H9 (cell line): ENCODE results near the gene TMEM9. TPM values are rescaled to one million over a fixed set of nuclear protein-coding genes. Genes with fewer than 3 reads are reported as not detected.

Experiments
- DNase-seq: peaks from one replicate; pipeline ENCODE4 v3.0.0-alpha.2; 2017
- H2AFZ ChIP-seq: one replicate; pipeline ENCODE4 v1.6.1; 2013; ENCODE audit warnings: mild to moderate bottlenecking, low read length, control low read depth, moderate library complexity
- H2AK5ac ChIP-seq: 2 replicates; pipeline ENCODE4 v1.6.1; 2013; ENCODE audit warnings: low read length, control low read depth, mixed read lengths; ENCODE audit not compliant: insufficient read length
- H2BK120ac ChIP-seq: one replicate; pipeline ENCODE4 v1.6.1; 2013; ENCODE audit warnings: low read depth, mild to moderate bottlenecking, low read length, control low read depth, inconsistent platforms; ENCODE audit not compliant: poor library complexity, severe bottlenecking
- H2BK12ac ChIP-seq: 2 replicates; pipeline ENCODE4 v1.6.1; 2013; ENCODE audit warnings: low read length, control low read depth, mixed read lengths, low read depth; ENCODE audit not compliant: insufficient read length
- H2BK15ac ChIP-seq: 2 replicates; pipeline ENCODE4 v1.6.1; 2013; ENCODE audit warnings: low read depth, low read length, control low read depth
- H2BK20ac ChIP-seq: one replicate; pipeline ENCODE4 v1.6.1; 2013; ENCODE audit warnings: low read depth, mild to moderate bottlenecking, low read length, control low read depth, inconsistent platforms; ENCODE audit not compliant: poor library complexity, severe bottlenecking
- H2BK5ac ChIP-seq: 2 replicates; pipeline ENCODE4 v1.6.1; 2013; ENCODE audit warnings: low read length, control low read depth, mixed read lengths; ENCODE audit not compliant: insufficient read length
- H3K14ac ChIP-seq: 2 replicates; pipeline ENCODE4 v1.6.1; 2013; ENCODE audit warnings: low read length, control low read depth; ENCODE audit not compliant: insufficient read depth
- H3K18ac ChIP-seq: 2 replicates; pipeline ENCODE4 v1.6.1; 2013; ENCODE audit warnings: low read depth, mild to moderate bottlenecking, mixed read lengths, low read length, control low read depth; ENCODE audit not compliant: insufficient read length
- H3K23ac ChIP-seq: 2 replicates; pipeline ENCODE4 v1.6.1; 2013; ENCODE audit warnings: low read length, control low read depth, mixed read lengths, low read depth; ENCODE audit not compliant: insufficient read length
- H3K23me2 ChIP-seq: 2 replicates; pipeline ENCODE4 v1.6.1; 2013; ENCODE audit warnings: low read depth, mild to moderate bottlenecking, mixed read lengths, low read length, control low read depth; ENCODE audit not compliant: insufficient read length, poor library complexity, severe bottlenecking
- H3K27ac ChIP-seq: 2 replicates; pipeline ENCODE4 v1.5.1; 2013; ENCODE audit warnings: low read length, control low read depth, mixed read lengths, low read depth; ENCODE audit not compliant: insufficient read length
- H3K27me3 ChIP-seq: 2 replicates; pipeline ENCODE4 v1.6.1; 2013; ENCODE audit warnings: low read length, control low read depth, inconsistent platforms; ENCODE audit not compliant: insufficient read depth
- H3K4ac ChIP-seq: 2 replicates; pipeline ENCODE4 v1.6.1; 2013; ENCODE audit warnings: low read depth, mild to moderate bottlenecking, control low read depth, inconsistent platforms, low read length, moderate library complexity
- H3K4me1 ChIP-seq: 2 replicates; pipeline ENCODE4 v1.6.1; 2013; ENCODE audit warnings: low read length, control low read depth, inconsistent platforms; ENCODE audit not compliant: insufficient read depth
- H3K4me2 ChIP-seq: 2 replicates; pipeline ENCODE4 v1.6.1; 2013; ENCODE audit warnings: low read length, control low read depth, mixed read lengths; ENCODE audit not compliant: insufficient read length, insufficient read depth
- H3K56ac ChIP-seq: 2 replicates; pipeline ENCODE4 v1.6.1; 2013; ENCODE audit warnings: low read depth, mild to moderate bottlenecking, mixed read lengths, low read length, control low read depth; ENCODE audit not compliant: insufficient read length
- H3K79me1 ChIP-seq: 2 replicates; pipeline ENCODE4 v1.6.1; 2013; ENCODE audit warnings: low read depth, mild to moderate bottlenecking, moderate library complexity, low read length, control low read depth, inconsistent platforms; ENCODE audit not compliant: insufficient read depth, poor library complexity, severe bottlenecking
- H3K79me2 ChIP-seq: 2 replicates; pipeline ENCODE4 v1.6.1; 2013; ENCODE audit warnings: low read length, control low read depth, inconsistent platforms; ENCODE audit not compliant: insufficient read depth
- H3K9ac ChIP-seq: 2 replicates; pipeline ENCODE4 v1.6.1; 2013; ENCODE audit warnings: low read length, control low read depth, mixed read lengths; ENCODE audit not compliant: insufficient read length; ENCODE audit errors: extremely low read depth
- H3K9me3 ChIP-seq: one replicate; pipeline ENCODE4 v1.6.1; 2013; ENCODE audit warnings: low read depth, low read length, inconsistent platforms; ENCODE audit not compliant: control insufficient read depth
- H3T11ph ChIP-seq: one replicate; pipeline ENCODE4 v1.6.1; 2013; ENCODE audit warnings: mild to moderate bottlenecking, low read length, control low read depth, inconsistent platforms
- H4K20me1 ChIP-seq: one replicate; pipeline ENCODE4 v1.6.1; 2013; ENCODE audit not compliant: control insufficient read depth, insufficient read length, insufficient read depth
- H4K5ac ChIP-seq: 2 replicates; pipeline ENCODE4 v1.6.1; 2013; ENCODE audit warnings: low read depth, mild to moderate bottlenecking, mixed read lengths, low read length, control low read depth; ENCODE audit not compliant: insufficient read length
- H4K8ac ChIP-seq: replicated peaks from 2 replicates; pipeline ENCODE4 v1.6.1; 2013; ENCODE audit warnings: low read length, control low read depth, mixed read lengths, low read depth; ENCODE audit not compliant: insufficient read length
- H4K91ac ChIP-seq: 2 replicates; pipeline ENCODE4 v1.6.1; 2013; ENCODE audit warnings: low read depth, mild to moderate bottlenecking, moderate library complexity, mixed read lengths, low read length, control low read depth; ENCODE audit not compliant: insufficient read length
- H3K27ac Mint-ChIP-seq, 3 experiments: 2 replicates in 2 of 3; 3 replicates in 1 of 3; pipeline ENCODE4 v1.8.0; 2020 to 2021; ENCODE audit warnings: mixed read lengths in 3 of 3, mild to moderate bottlenecking in 1 of 3, moderate library complexity in 1 of 3
- H3K27me3 Mint-ChIP-seq: 2 replicates; pipeline ENCODE4 v1.8.0; 2021; ENCODE audit warnings: low read depth, mild to moderate bottlenecking, moderate library complexity, mixed read lengths
- H3K36me3 Mint-ChIP-seq, 3 experiments: 2 replicates in 2 of 3; 3 replicates in 1 of 3; pipeline ENCODE4 v1.8.0; 2020 to 2021; ENCODE audit warnings: low read depth in 3 of 3, mixed read lengths in 3 of 3; ENCODE audit not compliant: insufficient read depth in 1 of 3
- H3K4me1 Mint-ChIP-seq, 2 experiments: 2 replicates each; pipeline ENCODE4 v1.8.0; 2020; ENCODE audit warnings: mixed read lengths in 2 of 2
- H3K4me3 Mint-ChIP-seq, 2 experiments: 2 replicates in 1 of 2; 3 replicates in 1 of 2; pipeline ENCODE4 v1.8.0; 2020 to 2021; ENCODE audit warnings: mild to moderate bottlenecking in 2 of 2, mixed read lengths in 2 of 2, moderate library complexity in 1 of 2
- H3K9me3 Mint-ChIP-seq, 2 experiments: 2 replicates in 1 of 2; 3 replicates in 1 of 2; pipeline ENCODE4 v1.8.0; 2020; ENCODE audit warnings: mild to moderate bottlenecking in 2 of 2, mixed read lengths in 2 of 2, moderate library complexity in 1 of 2
- CTCF ChIP-seq: fragments of 200-600 bp; sonication (generic); conservative IDR thresholded peaks from 3 replicates; pipeline ENCODE4 v1.8.0; 2021; ENCODE audit warnings: antibody characterized with exemption, mild to moderate bottlenecking
- WGBS: extraction: QIAGEN DNeasy Blood & Tissue Kit; methylation state at CpG from one replicate; pipeline ENCODE4 v1.1.7; 2013; ENCODE audit warnings: missing lambda C conversion rate, low lambda C conversion rate, mixed read lengths; ENCODE audit not compliant: insufficient read length; ENCODE audit errors: extremely low coverage; 5-methylcytosine and 5-hydroxymethylcytosine counted together
- total RNA-seq: library from RNA; stranded (reverse); gene quantifications from 2 replicates; pipeline ENCODE4 v1.2.1, GENCODE V29; 2021

The TMEM9 gene
- total RNA-seq, 1 experiment from 2014 or later = 93.4 TPM

GRCh38 chr1:201140941-201141260 is 13.4 kb downstream of the TMEM9 start:
- H2BK20ac ChIP-seq = no peak overlapping the region
- H2BK5ac ChIP-seq = no peak overlapping the region
- no peak overlapping the region for H2BK12ac ChIP-seq
- no peak overlapping the region for H2AK5ac ChIP-seq
- H3K56ac ChIP-seq = no peak overlapping the region
- H3K79me1 ChIP-seq = no peaks in the 10 kb centered on the region
- TF ChIP-seq CTCF = no peak
- no peak overlapping the region for H4K5ac ChIP-seq
- H3T11ph ChIP-seq = no peak overlapping the region
- no peaks in the 10 kb centered on the region for H3K23me2 ChIP-seq
- no CpG with 5 or more reads among the region's 8 CpGs for WGBS
- H4K8ac ChIP-seq = no peak overlapping the region
- Mint-ChIP-seq H3K4me3 (no peak overlapping the region; a peak in 1 of 5 replicates), H3K9me3 (no peaks in the 10 kb centered on the region), H3K4me1 (no peaks in the 10 kb centered on the region), H3K27me3 (no peaks in the 10 kb centered on the region), H3K36me3 (peaks cover 44 to 83% (median 83%) of the 10 kb centered on the region in 3 experiments; a peak in 6 of 7 replicates), H3K27ac (0 out of 7 replicates have a peak overlapping the region, but pooled peaks of 1 of the 3 experiments have one; percentile 57)
- no peak for DNase-seq
- H3K23ac ChIP-seq = no peak overlapping the region
- no peaks in the 10 kb centered on the region for H3K9me3 ChIP-seq
- H3K4ac ChIP-seq = no peak overlapping the region
- no peaks in the 10 kb centered on the region for H3K79me2 ChIP-seq
- no peaks in the 10 kb centered on the region for H4K20me1 ChIP-seq
- no peak overlapping the region for H3K27ac ChIP-seq
- no peak overlapping the region for H3K18ac ChIP-seq
- no peak overlapping the region for H2AFZ ChIP-seq
- no peaks in the 10 kb centered on the region for H3K4me1 ChIP-seq
- H3K4me2 ChIP-seq = no peak overlapping the region
- no peak overlapping the region for H2BK15ac ChIP-seq
- no peak overlapping the region for H4K91ac ChIP-seq
- H3K27me3 ChIP-seq = no peaks in the 10 kb centered on the region
- no peak overlapping the region for H2BK120ac ChIP-seq
- no peak overlapping the region for H3K9ac ChIP-seq
- no peak overlapping the region for H3K14ac ChIP-seq
